ENCODE results near the gene CR2.
"Not testable (repeated sequence)": the region's sequence is repeated elsewhere in the genome, so short reads cannot be mapped to it uniquely, and the experiment has no call there.

CR2 gene

DNA sequence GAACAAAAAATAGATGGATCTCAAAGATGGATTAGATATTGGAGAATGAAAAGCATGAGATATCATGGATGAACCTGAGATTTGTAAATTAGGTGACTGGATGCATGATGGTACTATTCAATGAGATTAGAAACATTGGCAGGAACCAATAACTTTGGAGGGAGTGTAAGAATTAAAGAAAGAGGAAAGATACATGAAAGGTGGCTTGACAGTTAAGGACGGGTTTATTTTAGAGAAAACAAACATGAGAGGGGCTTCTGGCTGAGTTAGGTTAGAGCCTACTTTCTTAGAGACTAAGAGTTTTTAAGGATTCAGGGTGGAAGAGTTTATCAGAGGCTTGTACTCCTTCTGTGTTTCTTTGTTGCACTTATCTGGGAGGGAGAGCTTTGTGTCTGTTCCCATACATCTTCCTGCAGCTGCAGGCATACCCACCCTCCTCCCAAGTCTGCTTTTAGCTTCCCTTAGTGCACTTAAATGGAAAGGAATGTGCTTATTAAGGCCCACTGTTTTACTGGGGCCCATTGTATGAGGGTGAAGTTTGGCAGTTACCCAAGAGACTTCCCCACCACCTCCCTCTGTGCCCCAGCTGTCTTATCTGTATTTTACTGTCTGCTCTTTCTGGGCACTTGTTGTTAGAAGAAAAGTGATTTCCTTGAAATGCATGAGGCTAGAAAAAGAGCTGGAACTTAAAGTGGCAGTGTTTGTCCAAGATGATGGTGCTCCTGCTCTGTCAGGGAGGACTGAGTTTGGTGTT is 26.1 kb upstream of the CR2 start:
- DNase-seq (ENCODE audit: low read depth, low spot score), result no peak
- in situ Hi-C loops (cut with HindIII; ENCODE audit: low sequenced_read_pairs), result no loop called here
- TF ChIP-seq, protein P1, sequence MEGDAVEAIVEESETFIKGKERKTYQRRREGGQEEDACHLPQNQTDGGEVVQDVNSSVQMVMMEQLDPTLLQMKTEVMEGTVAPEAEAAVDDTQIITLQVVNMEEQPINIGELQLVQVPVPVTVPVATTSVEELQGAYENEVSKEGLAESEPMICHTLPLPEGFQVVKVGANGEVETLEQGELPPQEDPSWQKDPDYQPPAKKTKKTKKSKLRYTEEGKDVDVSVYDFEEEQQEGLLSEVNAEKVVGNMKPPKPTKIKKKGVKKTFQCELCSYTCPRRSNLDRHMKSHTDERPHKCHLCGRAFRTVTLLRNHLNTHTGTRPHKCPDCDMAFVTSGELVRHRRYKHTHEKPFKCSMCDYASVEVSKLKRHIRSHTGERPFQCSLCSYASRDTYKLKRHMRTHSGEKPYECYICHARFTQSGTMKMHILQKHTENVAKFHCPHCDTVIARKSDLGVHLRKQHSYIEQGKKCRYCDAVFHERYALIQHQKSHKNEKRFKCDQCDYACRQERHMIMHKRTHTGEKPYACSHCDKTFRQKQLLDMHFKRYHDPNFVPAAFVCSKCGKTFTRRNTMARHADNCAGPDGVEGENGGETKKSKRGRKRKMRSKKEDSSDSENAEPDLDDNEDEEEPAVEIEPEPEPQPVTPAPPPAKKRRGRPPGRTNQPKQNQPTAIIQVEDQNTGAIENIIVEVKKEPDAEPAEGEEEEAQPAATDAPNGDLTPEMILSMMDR (IDR thresholded peaks at IDR 0.05; ENCODE audit: low read depth, low read length), result no peak
- H3K4me3 ChIP-seq (ENCODE audit: low read depth, low read length), result no peak overlapping the region

GRCh38 chr1:207428783-207429182 is 25.3 kb upstream of the CR2 start:
- in situ Hi-C loops (cut with HindIII; ENCODE audit: low sequenced_read_pairs), result no loop called here

DNA sequence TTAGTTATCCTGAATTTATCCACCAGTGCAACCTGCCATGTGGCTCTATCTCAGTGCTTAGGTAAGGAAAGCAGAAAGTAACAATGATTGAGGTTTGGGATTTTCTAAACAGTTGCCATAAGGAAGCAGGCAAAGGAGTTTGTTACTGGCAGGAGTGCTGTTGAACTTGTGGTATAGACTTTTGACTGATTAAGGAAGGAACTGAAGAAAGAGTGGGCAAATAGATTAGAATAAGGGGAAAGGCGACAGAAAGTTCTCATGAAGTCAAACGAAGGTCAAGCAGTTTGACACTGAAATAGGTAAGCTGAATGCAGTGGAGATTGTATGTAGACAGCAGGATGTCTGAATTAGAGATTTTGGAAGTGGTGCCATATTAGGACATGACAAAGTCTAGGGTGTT is 24.2 kb upstream of the CR2 start:
- in situ Hi-C loops (cut with HindIII; ENCODE audit: low sequenced_read_pairs), result no loop called here
- TF ChIP-seq, protein P1 (IDR thresholded peaks at IDR 0.05; ENCODE audit: low read depth, low read length), result no peak
- H3K4me3 ChIP-seq (ENCODE audit: low read depth, low read length), result no peak overlapping the region
- DNase-seq (ENCODE audit: low read depth, low spot score), result no peak

More at GRCh38 chr1:207428783-207429182, 25.3 kb upstream of the CR2 start:
- DNase-seq (ENCODE audit: low read depth, low spot score), result no peak
- TF ChIP-seq, protein P1 (IDR thresholded peaks at IDR 0.05; ENCODE audit: low read depth, low read length), result no peak
- no peak overlapping the region for H3K4me3 ChIP-seq (ENCODE audit: low read depth, low read length)

- no peak for DNase-seq (ENCODE audit: low read depth, low spot score)
- no peak overlapping the region for H3K4me3 ChIP-seq (ENCODE audit: low read depth, low read length)
- in situ Hi-C loops (cut with HindIII; ENCODE audit: low sequenced_read_pairs), result no loop called here
- TF ChIP-seq, protein P1 (IDR thresholded peaks at IDR 0.05; ENCODE audit: low read depth, low read length), result no peak
Observed at GRCh38 chr1:207430602-207431001, 23.5 kb upstream of the CR2 start.

DNA sequence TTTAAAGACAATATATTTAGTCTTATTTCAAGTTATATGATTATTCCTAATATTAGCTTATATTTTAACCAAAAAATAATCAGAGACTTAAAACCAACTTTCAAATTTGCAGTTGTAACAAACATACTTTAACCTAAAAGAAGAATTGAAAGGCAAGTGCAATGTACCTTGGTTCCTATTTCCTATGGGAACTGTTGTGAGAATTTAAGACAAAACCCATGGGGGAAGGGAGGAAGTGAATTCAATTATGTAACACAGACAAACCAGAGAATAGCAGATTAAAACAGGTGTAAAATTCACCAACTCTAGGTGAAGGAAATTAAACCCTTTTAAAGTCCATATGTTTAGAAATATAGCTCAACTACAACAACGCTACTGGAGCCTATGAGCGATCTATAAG is 22.6 kb upstream of the CR2 start:
- in situ Hi-C loops (cut with HindIII; ENCODE audit: low sequenced_read_pairs), result no loop called here
- DNase-seq (ENCODE audit: low read depth, low spot score), result no peak
- no peak overlapping the region for H3K4me3 ChIP-seq (ENCODE audit: low read depth, low read length)
- TF ChIP-seq, protein P1 (IDR thresholded peaks at IDR 0.05; ENCODE audit: low read depth, low read length), result no peak

DNA sequence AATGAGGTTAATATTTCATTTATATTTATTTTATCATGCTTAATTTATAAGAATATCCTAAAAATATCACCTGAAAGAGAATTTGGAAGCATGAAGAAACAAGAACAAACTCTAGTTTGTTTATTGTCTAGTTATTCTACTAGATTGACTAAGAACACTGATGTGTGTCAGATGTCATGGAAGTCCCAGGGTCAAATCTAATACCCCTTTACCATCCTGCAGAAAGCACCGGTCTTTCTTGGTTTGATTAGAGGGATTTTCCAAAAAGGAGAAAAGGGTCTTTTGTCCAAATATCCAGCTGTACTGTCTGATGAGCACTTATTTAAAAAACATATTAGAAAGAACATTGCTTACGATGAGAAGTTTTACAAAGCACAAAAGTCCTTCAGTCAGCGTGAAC is 20.7 kb upstream of the CR2 start:
- TF ChIP-seq, protein P1 (IDR thresholded peaks at IDR 0.05; ENCODE audit: low read depth, low read length), result no peak
- DNase-seq (ENCODE audit: low read depth, low spot score), result no peak
- no peak overlapping the region for H3K4me3 ChIP-seq (ENCODE audit: low read depth, low read length)
- in situ Hi-C loops (cut with HindIII; ENCODE audit: low sequenced_read_pairs), result no loop called here

- DNase-seq (ENCODE audit: low read depth, low spot score); H3K4me3 ChIP-seq (ENCODE audit: low read depth, low read length); in situ Hi-C loops (cut with HindIII; ENCODE audit: low sequenced_read_pairs): not testable (repeated sequence)
Observed at GRCh38 chr1:207436746-207437145, 17.4 kb upstream of the CR2 start.
